ENCODE data around the gene HTR6. TPM values are rescaled to one million over a fixed set of nuclear protein-coding genes. Genes with fewer than 3 reads are reported as not detected.

HTR6 gene
- total RNA-seq: under 1 TPM; 0.55 to 0.68 TPM
- 0.21 TPM for polyA plus RNA-seq (ENCODE audit: insufficient read depth, low read depth, low replicate concordance)
- long read RNA-seq, donor 1: 0 reads
- long read RNA-seq, donor 2: 0 reads

DNA sequence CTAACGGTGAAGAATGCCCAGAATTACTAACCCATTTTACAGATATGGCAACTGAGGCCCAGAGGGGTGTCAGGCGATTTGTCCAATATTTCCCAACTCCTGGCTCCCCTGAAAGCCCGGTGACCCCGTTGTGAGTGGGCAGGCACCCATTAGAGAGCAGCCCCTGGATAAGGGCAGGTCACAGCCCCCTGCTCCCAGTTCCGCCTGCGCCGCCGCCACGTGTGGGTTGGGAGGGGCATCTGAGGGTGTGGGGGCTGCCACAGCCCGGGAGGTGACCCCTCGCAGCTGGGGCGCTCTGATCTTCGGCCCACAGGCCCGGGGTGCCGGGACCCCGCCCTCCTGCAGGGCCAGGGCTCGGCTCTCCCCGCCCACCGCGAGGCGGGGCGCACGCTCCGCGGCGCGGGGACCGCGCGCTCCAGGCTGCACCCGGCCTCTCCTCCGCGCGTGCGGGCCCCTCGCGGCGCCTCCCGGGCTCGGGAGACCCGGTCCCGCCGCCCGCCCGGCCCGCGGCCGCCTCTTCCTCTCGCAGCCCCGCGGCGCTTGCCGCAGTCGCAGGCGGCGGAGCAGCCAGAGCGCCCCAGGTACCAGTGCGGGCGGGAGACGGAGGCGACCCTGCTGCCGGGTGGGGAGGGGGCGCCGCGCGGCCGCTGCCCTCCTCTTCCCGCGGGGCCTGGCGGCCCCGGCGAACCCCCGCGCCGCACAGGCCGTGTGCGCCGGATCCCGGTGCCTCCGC lies at the start of gene HTR6:
TSS of gene HTR6 (plus strand) at position 423 of the 733 bp plus-strand sequence. CDS start 879 bp downstream, outside the sequence.
- peak within 1 kb of the TSS; percentile 34 to 44 for H3K4me3 ChIP-seq
- intact Hi-C loops (cut with DNase I; ENCODE audit: low total_unique reads): no loop called here
- H3K36me3 ChIP-seq (ENCODE audit: low read depth, missing control alignments): no peaks in the 10 kb centered on the region
- DNase-seq: no peak
- H3K4me1 ChIP-seq: peaks cover 5% of the 10 kb centered on the region
- H3K9me3 ChIP-seq: no peaks in the 10 kb centered on the region
- H3K27ac ChIP-seq: no peak within 1 kb of the TSS
- TF ChIP-seq, protein P1, sequence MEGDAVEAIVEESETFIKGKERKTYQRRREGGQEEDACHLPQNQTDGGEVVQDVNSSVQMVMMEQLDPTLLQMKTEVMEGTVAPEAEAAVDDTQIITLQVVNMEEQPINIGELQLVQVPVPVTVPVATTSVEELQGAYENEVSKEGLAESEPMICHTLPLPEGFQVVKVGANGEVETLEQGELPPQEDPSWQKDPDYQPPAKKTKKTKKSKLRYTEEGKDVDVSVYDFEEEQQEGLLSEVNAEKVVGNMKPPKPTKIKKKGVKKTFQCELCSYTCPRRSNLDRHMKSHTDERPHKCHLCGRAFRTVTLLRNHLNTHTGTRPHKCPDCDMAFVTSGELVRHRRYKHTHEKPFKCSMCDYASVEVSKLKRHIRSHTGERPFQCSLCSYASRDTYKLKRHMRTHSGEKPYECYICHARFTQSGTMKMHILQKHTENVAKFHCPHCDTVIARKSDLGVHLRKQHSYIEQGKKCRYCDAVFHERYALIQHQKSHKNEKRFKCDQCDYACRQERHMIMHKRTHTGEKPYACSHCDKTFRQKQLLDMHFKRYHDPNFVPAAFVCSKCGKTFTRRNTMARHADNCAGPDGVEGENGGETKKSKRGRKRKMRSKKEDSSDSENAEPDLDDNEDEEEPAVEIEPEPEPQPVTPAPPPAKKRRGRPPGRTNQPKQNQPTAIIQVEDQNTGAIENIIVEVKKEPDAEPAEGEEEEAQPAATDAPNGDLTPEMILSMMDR (IDR thresholded peaks at IDR 0.05): no peak
- TF ChIP-seq POLR2A (IDR thresholded peaks at IDR 0.05): no peak
- 1 to 33% methylated on average over 1 to 65 of the region's 80 CpGs for WGBS, 2 donors
- H3K27me3 ChIP-seq: no peaks in the 10 kb centered on the region

DNA sequence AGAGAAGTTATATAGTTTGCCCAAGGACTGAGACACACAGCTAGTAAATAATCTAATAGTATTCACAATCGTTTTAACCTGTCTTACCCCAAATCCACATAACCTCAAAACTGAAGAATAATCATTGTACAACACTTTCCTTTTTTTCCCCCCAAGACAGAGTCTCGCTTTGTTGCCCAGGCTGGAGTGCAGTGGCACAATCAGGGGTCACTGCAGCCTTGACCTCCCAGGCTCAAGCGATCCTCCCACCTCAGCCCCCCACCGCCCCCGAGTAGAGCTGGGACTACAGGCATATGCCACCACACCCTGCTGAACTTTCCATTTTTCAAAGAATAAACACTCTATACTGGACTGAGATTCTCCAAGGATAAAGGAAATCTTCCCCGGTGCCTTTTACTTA lies 49.2 kb upstream of the HTR6 start:
- no peaks in the 10 kb centered on the region for H3K9me3 ChIP-seq
- intact Hi-C loops (cut with DNase I; ENCODE audit: low total_unique reads): no loop called here
- H3K4me1 ChIP-seq: no peaks in the 10 kb centered on the region
- no peaks in the 10 kb centered on the region for H3K27me3 ChIP-seq
- H3K27ac ChIP-seq: peak overlapping the region in 1 of 2 donors; percentile 8
- TF ChIP-seq, protein P1 (IDR thresholded peaks at IDR 0.05): no peak
- TF ChIP-seq POLR2A (IDR thresholded peaks at IDR 0.05): no peak
- no peak overlapping the region for H3K4me3 ChIP-seq
- H3K36me3 ChIP-seq (ENCODE audit: low read depth, missing control alignments): no peaks in the 10 kb centered on the region
- DNase-seq: no peak
- 52 to 57% methylated on average over 6 of the region's 6 CpGs for WGBS, 2 donors

DNA sequence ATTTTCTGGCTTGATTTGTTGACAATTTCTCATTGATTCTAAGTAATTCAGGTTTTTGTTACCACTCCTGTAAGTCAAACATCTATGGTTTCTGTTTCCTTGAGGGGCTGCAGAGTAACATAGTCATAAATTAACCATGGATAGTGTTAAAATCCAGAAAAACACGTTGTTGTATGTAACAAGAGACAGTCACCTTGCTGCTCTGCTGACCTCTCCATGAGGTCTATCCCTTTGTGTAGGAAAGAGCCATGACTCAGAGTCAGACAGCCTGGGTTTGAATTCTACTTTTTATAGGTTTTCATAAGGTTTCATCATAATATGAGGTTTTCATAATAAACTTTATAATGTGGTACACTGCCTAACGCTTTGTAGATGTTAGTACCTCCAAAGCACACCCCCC lies 48.2 kb upstream of the HTR6 start:
- Histone ChIP-seq H3K27ac (no peak overlapping the region), H3K4me3 (no peak overlapping the region), H3K36me3 (ENCODE audit: low read depth, missing control alignments) (no peaks in the 10 kb centered on the region), H3K9me3 (no peaks in the 10 kb centered on the region), H3K4me1 (no peaks in the 10 kb centered on the region), H3K27me3 (no peaks in the 10 kb centered on the region)
- WGBS, 2 donors: 42 to 62% methylated on average over 2 of the region's 2 CpGs
- intact Hi-C loops (cut with DNase I; ENCODE audit: low total_unique reads): no loop called here
- TF ChIP-seq, protein P1 (IDR thresholded peaks at IDR 0.05): no peak
- TF ChIP-seq POLR2A (IDR thresholded peaks at IDR 0.05): no peak
- DNase-seq: no peak

DNA sequence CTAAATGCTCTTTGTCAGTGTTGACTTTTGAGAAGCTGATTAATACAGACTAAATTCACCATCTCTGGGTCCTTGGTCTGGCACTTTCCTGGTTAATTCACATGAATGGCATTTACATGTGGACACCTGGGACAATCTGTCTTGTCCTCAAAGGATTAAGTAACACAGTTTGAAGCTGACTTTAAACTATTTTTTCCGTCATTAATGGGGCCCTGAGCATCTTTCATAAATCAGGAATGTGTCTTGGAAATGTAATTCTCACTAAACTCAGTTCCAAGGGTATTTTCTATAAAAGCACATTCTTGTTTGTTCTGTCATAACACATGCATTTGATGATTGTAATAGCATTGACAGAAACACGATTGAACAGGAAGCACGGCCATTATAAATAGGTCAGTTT lies 47.3 kb upstream of the HTR6 start:
- 89 to 94% methylated on average over 3 of the region's 3 CpGs for WGBS, 2 donors
- Histone ChIP-seq H3K4me3 (no peak overlapping the region), H3K9me3 (no peaks in the 10 kb centered on the region), H3K4me1 (no peaks in the 10 kb centered on the region), H3K27me3 (no peaks in the 10 kb centered on the region), H3K36me3 (ENCODE audit: low read depth, missing control alignments) (no peaks in the 10 kb centered on the region), H3K27ac (no peak overlapping the region)
- no peak for TF ChIP-seq POLR2A (IDR thresholded peaks at IDR 0.05)
- TF ChIP-seq, protein P1 (IDR thresholded peaks at IDR 0.05): no peak
- no peak for DNase-seq
- intact Hi-C loops (cut with DNase I; ENCODE audit: low total_unique reads): no loop called here

DNA sequence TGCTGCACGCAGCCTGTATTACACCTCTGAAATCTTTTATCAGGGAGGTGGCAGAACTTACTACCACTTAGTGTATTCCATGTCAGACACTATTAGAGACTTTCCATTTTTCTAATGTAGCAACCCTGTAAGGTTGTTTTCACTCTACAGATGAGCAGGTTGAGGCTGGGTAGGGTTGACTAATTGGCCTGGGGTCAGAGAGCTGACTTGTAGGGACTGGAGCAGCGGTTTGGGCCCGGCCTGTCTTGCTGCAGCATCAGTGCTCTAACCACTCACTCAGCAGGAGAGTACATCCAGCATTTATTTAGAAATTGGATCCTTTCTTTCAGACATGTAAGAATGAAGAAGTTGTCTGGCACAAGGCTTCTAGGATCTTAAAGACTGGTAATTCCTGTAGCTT lies 46.2 kb upstream of the HTR6 start:
- no peak for TF ChIP-seq POLR2A (IDR thresholded peaks at IDR 0.05)
- TF ChIP-seq, protein P1 (IDR thresholded peaks at IDR 0.05): no peak

More for the DNA sequence above, 46.2 kb upstream of the HTR6 start:
- Histone ChIP-seq H3K36me3 (ENCODE audit: low read depth, missing control alignments) (no peaks in the 10 kb centered on the region), H3K27me3 (no peaks in the 10 kb centered on the region), H3K27ac (no peak overlapping the region), H3K4me1 (no peaks in the 10 kb centered on the region), H3K4me3 (no peak overlapping the region), H3K9me3 (no peaks in the 10 kb centered on the region)
- no peak for DNase-seq
- intact Hi-C loops (cut with DNase I; ENCODE audit: low total_unique reads): no loop called here
- 89 to 94% methylated on average over 3 of the region's 3 CpGs for WGBS, 2 donors
